Caco-2 (cell line): Measurements from ENCODE around the gene OPN1SW. TPM values are rescaled to one million over a fixed set of nuclear protein-coding genes. Genes with fewer than 3 reads are reported as not detected.

Source experiments
- BruUV-seq: library from RNA; stranded (reverse); fragments of 400-500 nt; replicated peaks from 2 replicates; lab custom pipeline; 2021; lab: Mats Ljungman, UMichigan
- CTCF ChIA-PET: fragments of 300-600 bp; sonication (Branson Sonifier 250); formaldehyde crosslinking; loops from one replicate; lab custom pipeline; 2022; ENCODE audit warnings: antibody characterized with exemption; lab: Charles Lee
- POLR2A ChIA-PET: fragments of 300-600 bp; sonication (Branson Sonifier 250); formaldehyde crosslinking; loops from one replicate; lab custom pipeline; 2022; ENCODE audit warnings: antibody characterized with exemption; lab: Charles Lee
- DNase-seq, 2 experiments: peaks; one replicate each; pipeline versions ENCODE4 v3.0.0 to v3.0.0-alpha.2; 2020 to 2022
- H3K27me3 ChIP-seq: replicated peaks from 2 replicates; pipeline ENCODE4 v1.6.0; 2011; ENCODE audit warnings: low read length; ENCODE audit not compliant: control insufficient read depth, insufficient read depth
- H3K36me3 ChIP-seq: 2 replicates; pipeline ENCODE4 v1.5.1; 2011; ENCODE audit warnings: low read length; ENCODE audit not compliant: control insufficient read depth, insufficient read depth
- H3K4me1 ChIP-seq: fragments of 250-450 bp; sonication (Bioruptor Pico); 2 replicates; pipeline ENCODE4 v1.5.1; 2020; ENCODE audit warnings: mild to moderate bottlenecking
- H3K4me3 ChIP-seq: 2 replicates; pipeline ENCODE4 v1.5.1; 2011; ENCODE audit warnings: low read depth, mild to moderate bottlenecking, control low read depth, low read length
- H3K9me3 ChIP-seq: fragments of 250-450 bp; sonication (Bioruptor Pico); 2 replicates; pipeline ENCODE4 v1.5.1; 2020; ENCODE audit warnings: mild to moderate bottlenecking, moderate library complexity
- H3K27ac Mint-ChIP-seq: one replicate; pipeline ENCODE4 v1.8.0; 2022; ENCODE audit warnings: mixed read lengths; ENCODE audit not compliant: unreplicated experiment
- H3K27me3 Mint-ChIP-seq: one replicate; pipeline ENCODE4 v1.8.0; 2022; ENCODE audit warnings: mixed read lengths; ENCODE audit not compliant: insufficient read depth, unreplicated experiment
- H3K36me3 Mint-ChIP-seq: one replicate; pipeline ENCODE4 v1.8.0; 2022; ENCODE audit warnings: mild to moderate bottlenecking, mixed read lengths; ENCODE audit not compliant: insufficient read depth, unreplicated experiment
- H3K4me1 Mint-ChIP-seq: one replicate; pipeline ENCODE4 v1.8.0; 2022; ENCODE audit warnings: low read depth, mixed read lengths; ENCODE audit not compliant: unreplicated experiment
- H3K4me3 Mint-ChIP-seq: one replicate; pipeline ENCODE4 v1.8.0; 2022; ENCODE audit warnings: mild to moderate bottlenecking, moderate library complexity, mixed read lengths; ENCODE audit not compliant: unreplicated experiment
- H3K9me3 Mint-ChIP-seq: one replicate; pipeline ENCODE4 v1.8.0; 2022; ENCODE audit warnings: mixed read lengths; ENCODE audit not compliant: unreplicated experiment
- intact Hi-C: fragments of 100-400 bp; cut with micrococcal nuclease; formaldehyde crosslinking; loops from one replicate; pipeline ENCODE4 v1.10.0; 2022; ENCODE audit not compliant: unreplicated experiment
- total RNA-seq: library from RNA; stranded (reverse); gene quantifications from 2 replicates; pipeline ENCODE4 v1.2.3, GENCODE V29; 2022
- TF ChIP-seq, protein P1 (sequence below), 2 experiments: fragments of 200-600 bp in 1 of 2; IDR thresholded peaks; 1 replicate in 1 of 2; 2 replicates in 1 of 2; pipeline versions ENCODE4 v1.5.1 to v1.8.0; 2011 to 2022; ENCODE audit warnings: antibody characterized with exemption in 1 of 2, control low read depth in 1 of 2, inconsistent platforms in 1 of 2, low read depth in 1 of 2, low read length in 1 of 2, mild to moderate bottlenecking in 1 of 2, moderate library complexity in 1 of 2; ENCODE audit not compliant: insufficient read depth in 1 of 2, severe bottlenecking in 1 of 2, unreplicated experiment in 1 of 2

OPN1SW gene
- total RNA-seq, 1 experiment from 2014 or later: not detected

DNA sequence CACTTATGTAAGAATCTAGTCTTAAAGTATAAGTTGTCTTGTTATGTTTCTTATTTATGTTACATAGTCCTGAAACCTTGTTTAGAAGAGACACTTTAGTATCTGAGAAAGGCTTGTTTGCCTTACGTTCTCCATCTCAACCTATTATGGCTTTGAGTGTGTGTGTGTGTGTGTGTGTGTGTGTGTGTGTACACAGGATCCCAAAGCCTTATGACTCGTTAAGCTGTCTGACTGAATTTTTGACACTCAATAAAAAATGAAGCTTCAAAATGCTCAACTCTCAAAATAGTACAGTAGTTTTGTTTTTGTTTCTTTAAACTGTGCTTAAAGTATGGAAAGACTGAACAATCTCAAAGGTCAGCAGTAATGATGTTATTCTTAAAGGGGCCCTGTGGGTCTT, 18.4 kb downstream of the OPN1SW start:
- BruUV-seq: no TSS peak
- H3K4me1 Mint-ChIP-seq: no peaks in the 10 kb centered on the region
- TF ChIP-seq, protein P1, sequence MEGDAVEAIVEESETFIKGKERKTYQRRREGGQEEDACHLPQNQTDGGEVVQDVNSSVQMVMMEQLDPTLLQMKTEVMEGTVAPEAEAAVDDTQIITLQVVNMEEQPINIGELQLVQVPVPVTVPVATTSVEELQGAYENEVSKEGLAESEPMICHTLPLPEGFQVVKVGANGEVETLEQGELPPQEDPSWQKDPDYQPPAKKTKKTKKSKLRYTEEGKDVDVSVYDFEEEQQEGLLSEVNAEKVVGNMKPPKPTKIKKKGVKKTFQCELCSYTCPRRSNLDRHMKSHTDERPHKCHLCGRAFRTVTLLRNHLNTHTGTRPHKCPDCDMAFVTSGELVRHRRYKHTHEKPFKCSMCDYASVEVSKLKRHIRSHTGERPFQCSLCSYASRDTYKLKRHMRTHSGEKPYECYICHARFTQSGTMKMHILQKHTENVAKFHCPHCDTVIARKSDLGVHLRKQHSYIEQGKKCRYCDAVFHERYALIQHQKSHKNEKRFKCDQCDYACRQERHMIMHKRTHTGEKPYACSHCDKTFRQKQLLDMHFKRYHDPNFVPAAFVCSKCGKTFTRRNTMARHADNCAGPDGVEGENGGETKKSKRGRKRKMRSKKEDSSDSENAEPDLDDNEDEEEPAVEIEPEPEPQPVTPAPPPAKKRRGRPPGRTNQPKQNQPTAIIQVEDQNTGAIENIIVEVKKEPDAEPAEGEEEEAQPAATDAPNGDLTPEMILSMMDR (IDR thresholded peaks at IDR 0.05; ENCODE audit: insufficient read depth in 1 of 2, low read depth in 1 of 2, low read length in 1 of 2, severe bottlenecking in 1 of 2, unreplicated experiment in 1 of 2): no peak
- CTCF ChIA-PET: no interaction called here
- POLR2A ChIA-PET: no interaction called here
- Histone ChIP-seq H3K4me3 (no peak overlapping the region), H3K36me3 (peaks cover 1% of the 10 kb centered on the region; the same call in 1 of the 2 replicates), H3K9me3 (no peaks in the 10 kb centered on the region), H3K27me3 (no peaks in the 10 kb centered on the region), H3K4me1 (no peaks in the 10 kb centered on the region)
- no peak for DNase-seq
- H3K9me3 Mint-ChIP-seq: no peaks in the 10 kb centered on the region
- intact Hi-C loops: no loop called here
- H3K36me3 Mint-ChIP-seq: peaks cover 95% of the 10 kb centered on the region
- H3K27ac Mint-ChIP-seq: no peak overlapping the region
- no peaks in the 10 kb centered on the region for H3K27me3 Mint-ChIP-seq
- no peak overlapping the region for H3K4me3 Mint-ChIP-seq

DNA sequence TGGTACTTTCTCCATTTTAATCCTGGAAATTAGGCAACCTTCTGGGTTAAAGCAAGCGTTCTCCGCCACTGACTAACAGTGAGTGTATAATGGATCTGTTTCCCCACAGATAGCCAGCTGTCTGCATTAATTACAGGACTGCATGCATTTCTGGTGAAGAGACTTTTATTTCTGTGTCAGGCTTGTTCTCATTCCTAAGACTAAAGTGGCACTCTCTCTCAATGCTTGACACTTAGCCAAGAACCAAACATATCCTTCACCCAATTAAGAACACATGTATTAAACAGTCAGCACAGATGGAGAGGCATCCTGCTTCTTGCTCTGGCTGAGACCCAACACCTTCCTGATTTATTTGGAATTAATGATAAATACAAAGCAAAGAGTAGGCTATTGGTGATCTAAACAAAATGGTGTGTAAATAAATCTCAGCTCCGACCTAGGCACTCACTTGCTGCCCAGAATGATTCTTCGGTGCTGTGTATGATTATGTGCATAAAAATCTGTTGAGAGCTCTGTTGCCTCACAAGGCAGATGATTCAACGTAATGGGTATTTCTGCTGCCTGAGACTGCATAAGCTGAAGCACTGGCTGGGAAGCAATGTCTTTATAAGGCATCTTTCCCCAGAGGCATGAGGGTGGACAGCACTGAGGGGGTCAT, 19.6 kb downstream of the OPN1SW start:
- Mint-ChIP-seq H3K4me1 (no peaks in the 10 kb centered on the region), H3K4me3 (no peak overlapping the region), H3K9me3 (no peaks in the 10 kb centered on the region), H3K27ac (no peak overlapping the region), H3K36me3 (peaks cover 87% of the 10 kb centered on the region), H3K27me3 (no peaks in the 10 kb centered on the region)
- Histone ChIP-seq H3K9me3 (no peaks in the 10 kb centered on the region), H3K36me3 (peaks cover 1% of the 10 kb centered on the region; the same call in 1 of the 2 replicates), H3K27me3 (no peaks in the 10 kb centered on the region), H3K4me1 (no peaks in the 10 kb centered on the region), H3K4me3 (no peak overlapping the region)
- ChIA-PET POLR2A (no interaction called here), CTCF (no interaction called here)
- DNase-seq: no peak
- no TSS peak for BruUV-seq
- TF ChIP-seq, protein P1 (IDR thresholded peaks at IDR 0.05; ENCODE audit: insufficient read depth in 1 of 2, low read depth in 1 of 2, low read length in 1 of 2, severe bottlenecking in 1 of 2, unreplicated experiment in 1 of 2): no peak
- intact Hi-C loops: no loop called here

DNA sequence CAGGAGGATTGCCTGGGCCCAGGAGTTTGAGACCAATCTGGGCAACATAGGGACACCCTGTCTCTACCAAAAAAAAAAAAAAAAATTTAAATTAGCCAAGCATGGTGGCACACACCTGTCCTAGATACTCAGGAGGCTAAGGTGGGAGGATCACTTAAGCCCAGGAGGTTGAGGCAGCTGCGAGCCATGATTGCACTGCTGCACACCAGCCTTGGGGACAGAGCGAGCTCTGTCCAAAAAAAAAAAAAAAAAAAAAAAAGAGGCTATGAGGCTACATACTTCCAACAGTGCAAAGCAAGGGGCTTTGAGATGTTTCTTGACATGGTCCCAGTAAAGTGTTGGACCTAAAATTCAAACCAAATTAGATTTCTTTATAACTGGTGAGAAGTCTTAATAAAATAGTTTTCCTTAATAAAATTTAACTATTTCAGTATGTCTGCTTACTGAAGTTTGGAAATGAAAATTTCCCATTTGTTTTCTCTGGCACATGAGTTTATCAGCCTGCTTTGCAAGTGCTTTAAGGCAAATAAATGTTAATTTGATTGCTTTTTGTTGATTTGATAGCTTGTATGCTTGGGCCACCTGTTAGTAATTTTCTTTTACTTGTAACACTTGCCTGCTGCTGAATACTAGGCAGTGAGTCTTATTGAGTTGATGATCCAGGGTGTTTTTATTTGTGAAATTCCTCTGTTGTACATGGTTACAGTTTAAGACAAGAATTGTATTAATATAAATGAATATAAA, 20.3 kb downstream of the OPN1SW start:
- TF ChIP-seq, protein P1 (IDR thresholded peaks at IDR 0.05; ENCODE audit: insufficient read depth in 1 of 2, low read depth in 1 of 2, low read length in 1 of 2, severe bottlenecking in 1 of 2, unreplicated experiment in 1 of 2): no peak
- H3K4me3 Mint-ChIP-seq: no peak overlapping the region
- no peak for DNase-seq
- ChIA-PET CTCF (no interaction called here), POLR2A (no interaction called here)
- no peaks in the 10 kb centered on the region for H3K9me3 Mint-ChIP-seq
- Histone ChIP-seq H3K4me1 (no peaks in the 10 kb centered on the region), H3K27me3 (no peaks in the 10 kb centered on the region), H3K9me3 (no peaks in the 10 kb centered on the region), H3K4me3 (no peak overlapping the region), H3K36me3 (peaks cover 1% of the 10 kb centered on the region; the same call in 1 of the 2 replicates)
- intact Hi-C loops: no loop called here
- no peaks in the 10 kb centered on the region for H3K4me1 Mint-ChIP-seq
- H3K27me3 Mint-ChIP-seq: no peaks in the 10 kb centered on the region
- H3K27ac Mint-ChIP-seq: no peak overlapping the region
- BruUV-seq: no TSS peak
- peaks cover 87% of the 10 kb centered on the region for H3K36me3 Mint-ChIP-seq
